Endothelial cell of umbilical vein (primary cell): ENCODE data around the gene CFI.

Experiments
- CTCF ChIP-seq, 2 donors: IDR thresholded peaks; 1 replicate in 1 of 2; 2 replicates in 1 of 2; pipeline ENCODE4 v1.5.1; 2011; ENCODE audit warnings: low read length in 2 of 2, mild to moderate bottlenecking in 2 of 2, moderate library complexity in 2 of 2, control low read depth in 1 of 2, inconsistent platforms in 1 of 2, low read depth in 1 of 2; ENCODE audit not compliant: insufficient read depth in 1 of 2; ENCODE audit errors: extremely low read depth in 1 of 2
- EZH2 ChIP-seq: IDR thresholded peaks from 2 replicates; pipeline ENCODE4 v1.6.1; 2012; ENCODE audit warnings: borderline replicate concordance, low read depth, mild to moderate bottlenecking, moderate library complexity, low read length, inconsistent platforms; ENCODE audit not compliant: severe bottlenecking
- FOS ChIP-seq: IDR thresholded peaks from 2 replicates; pipeline ENCODE4 v1.6.1; 2011; ENCODE audit warnings: mild to moderate bottlenecking, low read length, moderate library complexity, borderline replicate concordance; ENCODE audit not compliant: insufficient read depth
- JUN ChIP-seq: IDR thresholded peaks from 2 replicates; pipeline ENCODE4 v1.6.1; 2011; ENCODE audit warnings: borderline replicate concordance, low read depth; ENCODE audit not compliant: insufficient read length, insufficient read depth
- POLR2A ChIP-seq: IDR thresholded peaks from 2 replicates; pipeline ENCODE4 v1.6.1; 2012; ENCODE audit warnings: low read depth, mild to moderate bottlenecking, control low read depth, low read length
- POLR2AphosphoS5 ChIP-seq: IDR thresholded peaks from 2 replicates; pipeline ENCODE4 v1.6.1; 2012; ENCODE audit warnings: low read depth, mild to moderate bottlenecking, control low read depth, low read length, moderate library complexity; ENCODE audit not compliant: insufficient read depth
- TF ChIP-seq, protein P1 (sequence below): IDR thresholded peaks from 2 replicates; pipeline ENCODE4 v1.6.1; 2011; ENCODE audit not compliant: insufficient read depth, insufficient read length

GRCh38 chr4:109738104-109738872 lies 63.5 kb downstream of the CFI start:
- no peak for TF ChIP-seq CTCF (IDR thresholded peaks at IDR 0.05; ENCODE audit: extremely low read depth in 1 of 2, insufficient read depth in 1 of 2, low read depth in 1 of 2, low read length in 2 of 2)
- TF ChIP-seq FOS = no peak
- TF ChIP-seq POLR2AphosphoS5 = no peak
- TF ChIP-seq EZH2 = no peak
- TF ChIP-seq POLR2A = no peak
- no peak for TF ChIP-seq JUN
- TF ChIP-seq, protein P1, sequence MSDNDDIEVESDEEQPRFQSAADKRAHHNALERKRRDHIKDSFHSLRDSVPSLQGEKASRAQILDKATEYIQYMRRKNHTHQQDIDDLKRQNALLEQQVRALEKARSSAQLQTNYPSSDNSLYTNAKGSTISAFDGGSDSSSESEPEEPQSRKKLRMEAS = no peak
